Caco-2 (cell line): ENCODE measurements around the gene NSG1. TPM values are rescaled to one million over a fixed set of nuclear protein-coding genes. Genes with fewer than 3 reads are reported as not detected.

ENCODE experiments used
- BruUV-seq: library from RNA; stranded (reverse); fragments of 400-500 nt; replicated peaks from 2 replicates; lab custom pipeline; 2021; lab: Mats Ljungman, UMichigan
- CTCF ChIA-PET: fragments of 300-600 bp; sonication (Branson Sonifier 250); formaldehyde crosslinking; loops from one replicate; lab custom pipeline; 2022; ENCODE audit warnings: antibody characterized with exemption; lab: Charles Lee
- POLR2A ChIA-PET: fragments of 300-600 bp; sonication (Branson Sonifier 250); formaldehyde crosslinking; loops from one replicate; lab custom pipeline; 2022; ENCODE audit warnings: antibody characterized with exemption; lab: Charles Lee
- DNase-seq, 2 experiments: peaks; one replicate each; pipeline versions ENCODE4 v3.0.0 to v3.0.0-alpha.2; 2020 to 2022
- H3K27me3 ChIP-seq: replicated peaks from 2 replicates; pipeline ENCODE4 v1.6.0; 2011; ENCODE audit warnings: low read length; ENCODE audit not compliant: control insufficient read depth, insufficient read depth
- H3K36me3 ChIP-seq: 2 replicates; pipeline ENCODE4 v1.5.1; 2011; ENCODE audit warnings: low read length; ENCODE audit not compliant: control insufficient read depth, insufficient read depth
- H3K4me1 ChIP-seq: fragments of 250-450 bp; sonication (Bioruptor Pico); 2 replicates; pipeline ENCODE4 v1.5.1; 2020; ENCODE audit warnings: mild to moderate bottlenecking
- H3K4me3 ChIP-seq: 2 replicates; pipeline ENCODE4 v1.5.1; 2011; ENCODE audit warnings: low read depth, mild to moderate bottlenecking, control low read depth, low read length
- H3K9me3 ChIP-seq: fragments of 250-450 bp; sonication (Bioruptor Pico); 2 replicates; pipeline ENCODE4 v1.5.1; 2020; ENCODE audit warnings: mild to moderate bottlenecking, moderate library complexity
- H3K27ac Mint-ChIP-seq: one replicate; pipeline ENCODE4 v1.8.0; 2022; ENCODE audit warnings: mixed read lengths; ENCODE audit not compliant: unreplicated experiment
- H3K27me3 Mint-ChIP-seq: one replicate; pipeline ENCODE4 v1.8.0; 2022; ENCODE audit warnings: mixed read lengths; ENCODE audit not compliant: insufficient read depth, unreplicated experiment
- H3K36me3 Mint-ChIP-seq: one replicate; pipeline ENCODE4 v1.8.0; 2022; ENCODE audit warnings: mild to moderate bottlenecking, mixed read lengths; ENCODE audit not compliant: insufficient read depth, unreplicated experiment
- H3K4me1 Mint-ChIP-seq: one replicate; pipeline ENCODE4 v1.8.0; 2022; ENCODE audit warnings: low read depth, mixed read lengths; ENCODE audit not compliant: unreplicated experiment
- H3K4me3 Mint-ChIP-seq: one replicate; pipeline ENCODE4 v1.8.0; 2022; ENCODE audit warnings: mild to moderate bottlenecking, moderate library complexity, mixed read lengths; ENCODE audit not compliant: unreplicated experiment
- H3K9me3 Mint-ChIP-seq: one replicate; pipeline ENCODE4 v1.8.0; 2022; ENCODE audit warnings: mixed read lengths; ENCODE audit not compliant: unreplicated experiment
- CTCF ChIP-seq, 2 experiments: fragments of 200-600 bp in 1 of 2; IDR thresholded peaks; 1 replicate in 1 of 2; 2 replicates in 1 of 2; pipeline versions ENCODE4 v1.5.1 to v1.8.0; 2011 to 2022; ENCODE audit warnings: antibody characterized with exemption in 1 of 2, control low read depth in 1 of 2, inconsistent platforms in 1 of 2, low read depth in 1 of 2, low read length in 1 of 2, mild to moderate bottlenecking in 1 of 2, moderate library complexity in 1 of 2; ENCODE audit not compliant: insufficient read depth in 1 of 2, severe bottlenecking in 1 of 2, unreplicated experiment in 1 of 2
- intact Hi-C: fragments of 100-400 bp; cut with micrococcal nuclease; formaldehyde crosslinking; loops from one replicate; pipeline ENCODE4 v1.10.0; 2022; ENCODE audit not compliant: unreplicated experiment
- total RNA-seq: library from RNA; stranded (reverse); gene quantifications from 2 replicates; pipeline ENCODE4 v1.2.3, GENCODE V29; 2022

NSG1 gene
- total RNA-seq, 1 experiment from 2014 or later, result 7.2 TPM

GRCh38 chr4:4408132-4408523, 21.2 kb downstream of the NSG1 start:
- Histone ChIP-seq H3K36me3 (no peaks in the 10 kb centered on the region), H3K4me1 (no peaks in the 10 kb centered on the region), H3K9me3 (no peaks in the 10 kb centered on the region), H3K4me3 (no peak overlapping the region), H3K27me3 (no peaks in the 10 kb centered on the region)
- H3K9me3 Mint-ChIP-seq, result no peaks in the 10 kb centered on the region
- H3K4me3 Mint-ChIP-seq, result no peak overlapping the region
- no peak overlapping the region for H3K27ac Mint-ChIP-seq
- intact Hi-C loops, result no loop called here
- CTCF ChIA-PET, result no interaction called here
- H3K36me3 Mint-ChIP-seq, result peaks cover 6% of the 10 kb centered on the region
- POLR2A ChIA-PET, result no interaction called here
- no peak for TF ChIP-seq CTCF (IDR thresholded peaks at IDR 0.05; ENCODE audit: insufficient read depth in 1 of 2, low read depth in 1 of 2, low read length in 1 of 2, severe bottlenecking in 1 of 2, unreplicated experiment in 1 of 2)
- H3K4me1 Mint-ChIP-seq, result no peaks in the 10 kb centered on the region
- H3K27me3 Mint-ChIP-seq, result no peaks in the 10 kb centered on the region
- DNase-seq, result no peak
- no TSS peak for BruUV-seq

GRCh38 chr4:4408576-4409335, 21.9 kb downstream of the NSG1 start:
- no peaks in the 10 kb centered on the region for H3K4me1 Mint-ChIP-seq
- ChIA-PET CTCF (no interaction called here), POLR2A (no interaction called here)
- H3K36me3 Mint-ChIP-seq, result peaks cover 12% of the 10 kb centered on the region
- Histone ChIP-seq H3K27me3 (no peaks in the 10 kb centered on the region), H3K4me3 (no peak overlapping the region), H3K4me1 (no peaks in the 10 kb centered on the region), H3K9me3 (no peaks in the 10 kb centered on the region), H3K36me3 (no peaks in the 10 kb centered on the region)
- no TSS peak for BruUV-seq
- H3K27ac Mint-ChIP-seq, result no peak overlapping the region
- no peak for DNase-seq
- no peak for TF ChIP-seq CTCF (IDR thresholded peaks at IDR 0.05; ENCODE audit: insufficient read depth in 1 of 2, low read depth in 1 of 2, low read length in 1 of 2, severe bottlenecking in 1 of 2, unreplicated experiment in 1 of 2)
- H3K9me3 Mint-ChIP-seq, result no peaks in the 10 kb centered on the region
- no peaks in the 10 kb centered on the region for H3K27me3 Mint-ChIP-seq
- intact Hi-C loops, result no loop called here
- H3K4me3 Mint-ChIP-seq, result no peak overlapping the region

- no TSS peak for BruUV-seq
- Mint-ChIP-seq H3K4me1 (no peaks in the 10 kb centered on the region), H3K27me3 (no peaks in the 10 kb centered on the region), H3K36me3 (peaks cover 13% of the 10 kb centered on the region), H3K27ac (no peak overlapping the region), H3K9me3 (no peaks in the 10 kb centered on the region), H3K4me3 (no peak overlapping the region)
- no peak for TF ChIP-seq CTCF (IDR thresholded peaks at IDR 0.05; ENCODE audit: insufficient read depth in 1 of 2, low read depth in 1 of 2, low read length in 1 of 2, severe bottlenecking in 1 of 2, unreplicated experiment in 1 of 2)
- no peaks in the 10 kb centered on the region for H3K36me3 ChIP-seq
- H3K27me3 ChIP-seq, result no peaks in the 10 kb centered on the region
- no peaks in the 10 kb centered on the region for H3K9me3 ChIP-seq
- CTCF ChIA-PET, result no interaction called here
- no peak for DNase-seq
- no peak overlapping the region for H3K4me3 ChIP-seq
- intact Hi-C loops, result no loop called here
- no peaks in the 10 kb centered on the region for H3K4me1 ChIP-seq
- POLR2A ChIA-PET, result no interaction called here
These were observed 22.7 kb downstream of the NSG1 start for GRCh38 chr4:4409416-4410115.
